HG02623 (cell line): Measurements from ENCODE around the gene YARS1.

Experiments
- ATAC-seq: cut with Tn5 transposase; IDR thresholded peaks from one replicate; pipeline ENCODE4 v1.9.1; 2021; ENCODE audit warnings: moderate library complexity; ENCODE audit not compliant: unreplicated experiment

Gene YARS1

GRCh38 chr1:32748926-32749325 lies 68.2 kb downstream of the YARS1 start:
- ATAC-seq, result no peak

GRCh38 chr1:32748348-32748747 lies 68.8 kb downstream of the YARS1 start:
- ATAC-seq, result no peak

GRCh38 chr1:32746130-32746529 lies 71.0 kb downstream of the YARS1 start:
- no peak for ATAC-seq

GRCh38 chr1:32744071-32744425 lies 73.1 kb downstream of the YARS1 start:
- ATAC-seq, result no peak

DNA sequence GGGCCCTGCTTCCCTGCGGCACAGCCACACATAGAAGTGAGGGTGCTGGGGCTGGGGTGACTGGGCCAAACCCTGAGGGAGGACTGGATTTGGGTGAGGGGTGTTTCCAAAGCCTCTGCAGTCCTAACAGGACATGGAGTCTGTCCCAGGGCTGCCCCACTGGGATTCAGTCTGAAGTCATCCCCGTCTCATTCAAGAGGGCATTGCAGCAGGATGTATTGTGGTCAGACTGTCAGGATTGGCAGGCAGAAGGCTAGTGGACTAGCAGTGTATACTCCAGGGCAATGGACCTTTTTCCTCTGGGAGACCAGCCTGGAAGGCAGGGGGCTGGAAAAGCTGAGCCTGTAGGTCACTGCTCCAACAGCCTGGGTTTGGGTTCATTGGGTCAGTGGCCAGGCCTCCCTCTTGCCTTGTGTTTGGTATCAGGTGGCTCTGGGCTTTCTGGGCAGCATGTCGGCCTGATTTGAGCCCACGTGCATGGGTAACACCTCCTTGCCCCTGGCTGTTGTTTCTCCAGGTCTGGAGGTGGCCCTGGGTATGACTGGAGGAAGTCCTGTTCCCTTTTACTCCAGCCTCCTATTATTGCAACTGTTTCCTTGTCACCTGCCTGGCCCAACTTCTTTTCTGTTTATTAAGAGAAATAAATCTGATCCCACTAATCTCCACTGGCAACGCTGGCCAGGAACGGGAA lies 73.6 kb downstream of the YARS1 start:
- no peak for ATAC-seq

DNA sequence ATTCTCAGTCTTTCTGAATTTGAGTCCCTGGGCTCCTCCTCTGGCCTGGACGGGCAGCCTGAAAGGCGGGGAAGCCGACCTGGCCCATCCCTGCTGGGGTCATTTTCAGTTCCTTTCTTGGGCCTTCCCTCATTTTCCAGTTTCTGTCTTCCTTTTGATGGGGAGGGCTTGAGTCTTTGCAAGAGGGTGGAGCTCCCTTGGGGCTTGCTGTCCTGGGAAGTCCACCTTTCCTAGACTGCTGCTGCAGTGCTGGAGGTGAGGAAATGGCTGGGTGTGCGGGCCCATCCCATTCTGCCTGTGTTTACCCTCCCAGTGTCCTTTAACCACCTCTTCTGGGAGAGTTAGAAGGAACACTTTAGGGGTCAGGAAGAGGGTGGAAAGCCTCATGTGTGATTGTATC lies 74.2 kb downstream of the YARS1 start:
- ATAC-seq, result no peak

DNA sequence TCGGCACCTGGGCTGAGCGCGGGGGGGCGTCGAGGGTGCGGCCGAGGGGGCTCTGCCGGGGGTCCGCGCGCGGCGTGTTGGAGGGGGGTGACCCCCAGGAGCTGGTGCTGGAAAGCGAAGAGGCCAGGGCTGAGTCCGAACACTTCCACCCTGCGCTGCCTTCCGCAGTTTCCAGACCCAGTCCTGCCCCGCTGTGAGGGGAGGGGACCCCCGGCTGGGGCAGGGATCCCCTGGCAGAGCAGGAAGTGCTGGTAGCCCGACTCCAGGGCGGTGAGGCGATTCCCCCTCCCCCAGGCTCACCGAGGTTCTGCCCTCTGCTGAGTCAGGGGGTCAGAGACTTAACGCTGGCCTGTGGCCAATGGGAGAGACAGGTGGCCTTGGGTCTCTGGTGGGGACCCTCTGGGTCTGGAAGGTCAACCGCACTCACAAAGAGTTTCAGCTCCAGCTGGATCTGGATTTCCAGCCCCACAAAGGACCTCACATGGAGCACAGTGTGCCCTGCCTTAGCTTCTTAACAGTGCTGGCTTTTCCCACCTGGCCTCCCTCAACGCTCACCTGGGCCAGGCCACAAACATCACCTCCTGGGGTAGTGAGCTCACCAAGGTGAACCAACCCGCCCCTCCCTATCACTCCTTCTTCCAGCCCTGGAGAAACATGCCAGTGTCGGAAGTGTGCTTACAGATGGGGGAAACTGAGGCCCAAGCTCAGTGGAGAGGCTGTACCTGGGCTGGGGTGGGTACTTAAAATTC lies 74.8 kb downstream of the YARS1 start:
- no peak for ATAC-seq

DNA sequence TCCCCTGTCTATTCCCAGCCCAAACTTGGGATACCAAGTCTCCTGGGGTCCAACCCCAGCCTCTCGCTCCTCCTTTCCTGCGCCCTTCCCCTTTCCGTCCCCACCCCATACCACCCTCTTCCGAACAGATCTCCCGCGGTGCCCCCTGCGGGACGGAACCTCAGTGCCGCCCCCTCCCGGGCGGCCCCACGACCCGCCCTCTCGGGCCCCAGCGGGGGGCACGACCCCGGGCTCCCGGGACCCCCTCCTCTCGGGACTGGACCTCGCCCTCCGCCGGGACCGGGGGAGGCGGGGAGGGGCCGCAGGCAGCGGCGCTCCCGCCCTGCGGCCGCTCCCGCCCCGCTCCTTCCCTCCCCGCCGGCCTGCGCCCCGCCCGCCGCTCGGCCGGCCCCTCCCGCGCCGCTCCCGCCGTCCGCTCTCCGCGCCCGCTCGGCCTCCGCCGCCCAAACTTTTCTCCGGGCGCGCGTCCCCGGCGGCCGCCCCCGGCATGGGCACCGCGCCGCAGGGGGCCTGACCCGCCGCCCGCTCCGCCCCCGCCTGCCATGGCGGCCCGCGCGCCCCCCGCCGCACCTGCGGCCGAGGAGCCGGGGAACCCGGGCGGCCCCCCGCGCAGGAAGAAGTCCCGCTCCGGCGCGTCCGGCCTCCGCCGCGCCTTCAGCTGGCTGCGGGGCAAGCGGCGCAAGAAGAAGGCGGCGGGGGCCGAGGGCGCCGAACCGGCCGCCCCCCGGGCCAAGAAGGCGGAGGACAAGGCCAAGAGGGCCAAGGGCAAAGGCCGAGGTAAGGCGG lies 75.6 kb downstream of the YARS1 start:
- no peak for ATAC-seq

- ATAC-seq, result no peak
Observed at GRCh38 chr1:32741059-32741412, 76.1 kb downstream of the YARS1 start.

DNA sequence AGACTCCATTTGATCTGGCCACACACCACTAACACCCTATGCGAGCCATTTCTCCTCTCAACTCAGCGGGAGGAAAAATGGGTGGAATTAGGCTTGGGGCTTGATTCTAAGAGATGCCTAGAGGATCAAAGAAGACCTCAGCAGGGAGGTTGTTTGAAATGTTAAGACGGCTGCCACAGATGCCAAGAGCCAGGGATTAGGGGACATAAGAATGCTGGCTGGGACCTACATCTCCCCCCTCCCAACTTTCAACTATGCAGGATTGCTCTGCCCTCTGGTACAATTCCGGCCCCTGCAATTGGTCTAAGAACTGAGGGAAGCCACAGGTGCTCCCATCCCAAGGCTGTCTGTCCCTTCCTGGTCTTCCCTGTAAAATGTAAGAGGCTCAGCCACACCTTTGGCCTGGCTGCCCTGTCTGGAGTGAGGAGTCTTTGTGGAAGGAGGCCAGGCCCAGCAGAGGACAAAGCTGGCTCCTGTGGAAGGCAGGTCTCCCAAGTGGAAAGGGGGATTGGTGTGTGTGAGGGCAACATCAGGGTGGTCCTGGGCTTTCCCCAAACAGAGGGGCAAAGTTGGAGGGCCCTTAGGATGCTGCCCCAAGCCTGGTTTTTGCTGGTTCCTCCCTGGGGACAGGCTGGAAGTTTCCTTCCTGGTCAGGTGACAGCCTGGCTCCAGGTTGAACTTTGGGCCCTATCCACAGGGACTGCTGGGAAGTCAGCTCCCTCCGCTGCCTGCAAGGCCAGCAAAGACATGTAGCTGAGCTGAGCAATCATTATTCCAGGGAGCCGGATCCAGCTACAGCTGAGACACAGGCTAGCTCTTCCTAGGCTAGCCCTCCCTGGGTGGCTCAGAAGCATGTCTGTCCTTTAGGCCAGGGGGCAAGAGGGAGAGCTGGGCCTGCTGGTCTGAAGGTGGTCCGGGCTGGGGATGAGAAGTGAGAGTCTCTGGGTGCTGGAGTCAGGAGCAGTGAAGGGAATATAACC lies 80.1 kb downstream of the YARS1 start:
- ATAC-seq, result no peak

- ATAC-seq, result no peak
Observed at GRCh38 chr1:32733582-32734321, 83.4 kb downstream of the YARS1 start.

- ATAC-seq, result no peak
Observed at GRCh38 chr1:32729254-32730046, 87.7 kb downstream of the YARS1 start.

- ATAC-seq, result no peak
Observed at GRCh38 chr1:32728413-32729077, 88.6 kb downstream of the YARS1 start.

- no peak for ATAC-seq
Observed at GRCh38 chr1:32727876-32728275, 89.3 kb downstream of the YARS1 start.

DNA sequence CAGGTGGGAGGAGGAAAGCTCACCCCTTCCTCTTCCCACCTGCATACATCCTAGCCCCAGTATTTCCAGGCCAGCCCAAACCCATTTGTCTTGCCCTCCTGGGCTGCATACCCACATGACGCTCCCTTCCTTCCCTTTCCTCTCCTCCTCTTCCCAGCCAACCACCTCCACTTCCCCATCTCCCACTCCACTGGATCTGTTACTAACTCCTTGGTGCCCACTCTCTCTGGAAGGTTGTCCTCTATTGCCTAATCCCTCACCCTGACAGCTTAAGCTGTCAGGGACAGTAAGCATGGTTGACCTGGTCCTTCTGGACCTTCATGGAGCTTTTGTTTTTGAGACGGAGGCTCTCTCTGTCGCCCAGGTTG lies 91.6 kb downstream of the YARS1 start:
- no peak for ATAC-seq
